Left ventricle myocardium inferior (tissue), 1 donor: Measurements from ENCODE around the gene SHISAL2A. TPM values are rescaled to one million over a fixed set of nuclear protein-coding genes. Genes with fewer than 3 reads are reported as not detected.

ENCODE experiments used
- DNase-seq: peaks from one replicate; pipeline ENCODE4 v3.0.0-alpha.2; 2020
- H3K27ac ChIP-seq: fragments of 200-600 bp; replicated peaks from 2 replicates; pipeline ENCODE4 v1.8.0; 2021
- H3K27me3 ChIP-seq: fragments of 200-600 bp; 2 replicates; pipeline ENCODE4 v1.8.0; 2021; ENCODE audit warnings: low read depth
- H3K36me3 ChIP-seq: fragments of 200-600 bp; 2 replicates; pipeline ENCODE4 v1.8.0; 2021
- H3K4me1 ChIP-seq: fragments of 200-600 bp; 2 replicates; pipeline ENCODE4 v1.8.0; 2021
- H3K4me3 ChIP-seq: fragments of 200-600 bp; 2 replicates; pipeline ENCODE4 v1.8.0; 2021; ENCODE audit warnings: mild to moderate bottlenecking, moderate library complexity
- H3K9me3 ChIP-seq: fragments of 200-600 bp; replicated peaks from 2 replicates; pipeline ENCODE4 v1.8.0; 2021
- CTCF ChIP-seq: fragments of 200-600 bp; IDR thresholded peaks from 2 replicates; pipeline ENCODE4 v1.8.0; 2021; ENCODE audit warnings: antibody characterized with exemption, mild to moderate bottlenecking, borderline replicate concordance
- intact Hi-C: fragments of 100-400 bp; cut with micrococcal nuclease; formaldehyde crosslinking; loops from one replicate; pipeline ENCODE4 v1.11.0; 2022
- total RNA-seq: library from RNA; stranded (reverse); fragmentation: NEBNext Ultra II Directional; extraction: Animal tissue kit (Norgen Biotek cat#: 25700); gene quantifications from one replicate; pipeline ENCODE4 v1.2.1, GENCODE V29; 2021
- donor health status: DM: no; HTN: yes; CAD: no; lungs with severe emphysema.

SHISAL2A gene
- total RNA-seq, 1 donor from 2014 or later: not detected

- intact Hi-C loops: no loop called here
- no peaks in the 10 kb centered on the region for H3K9me3 ChIP-seq
- no peak for DNase-seq
- no peaks in the 10 kb centered on the region for H3K27me3 ChIP-seq
- no peaks in the 10 kb centered on the region for H3K36me3 ChIP-seq
- H3K4me3 ChIP-seq: no peak overlapping the region
- H3K27ac ChIP-seq: no peak overlapping the region
- peaks cover 5% of the 10 kb centered on the region for H3K4me1 ChIP-seq
- TF ChIP-seq CTCF: no peak
Measured at GRCh38 chr1:52651904-52652303, 18.9 kb downstream of the SHISAL2A start.

- H3K36me3 ChIP-seq: no peaks in the 10 kb centered on the region
- H3K27ac ChIP-seq: no peak overlapping the region
- intact Hi-C loops: no loop called here
- no peaks in the 10 kb centered on the region for H3K27me3 ChIP-seq
- H3K4me1 ChIP-seq: peaks cover 5% of the 10 kb centered on the region
- no peak for TF ChIP-seq CTCF
- no peak overlapping the region for H3K4me3 ChIP-seq
- DNase-seq: no peak
- no peaks in the 10 kb centered on the region for H3K9me3 ChIP-seq
Measured at GRCh38 chr1:52653207-52653849, 20.4 kb downstream of the SHISAL2A start.

GRCh38 chr1:52654063-52654462, 21.1 kb downstream of the SHISAL2A start:
- H3K4me1 ChIP-seq: peaks cover 5% of the 10 kb centered on the region
- H3K27me3 ChIP-seq: no peaks in the 10 kb centered on the region
- TF ChIP-seq CTCF: no peak
- no peaks in the 10 kb centered on the region for H3K9me3 ChIP-seq
- no peak overlapping the region for H3K27ac ChIP-seq
- DNase-seq: no peak
- no peak overlapping the region for H3K4me3 ChIP-seq
- no peaks in the 10 kb centered on the region for H3K36me3 ChIP-seq
- intact Hi-C loops: no loop called here

- intact Hi-C loops: no loop called here
- no peak overlapping the region for H3K27ac ChIP-seq
- H3K27me3 ChIP-seq: no peaks in the 10 kb centered on the region
- H3K4me3 ChIP-seq: no peak overlapping the region
- no peaks in the 10 kb centered on the region for H3K9me3 ChIP-seq
- H3K4me1 ChIP-seq: no peaks in the 10 kb centered on the region
- no peak for DNase-seq
- no peak for TF ChIP-seq CTCF
- no peaks in the 10 kb centered on the region for H3K36me3 ChIP-seq
Measured at GRCh38 chr1:52657702-52658101, 24.7 kb downstream of the SHISAL2A start.

GRCh38 chr1:52658795-52659194, 25.8 kb downstream of the SHISAL2A start:
- intact Hi-C loops: no loop called here
- no peak overlapping the region for H3K27ac ChIP-seq
- no peak for TF ChIP-seq CTCF
- no peaks in the 10 kb centered on the region for H3K36me3 ChIP-seq
- no peaks in the 10 kb centered on the region for H3K9me3 ChIP-seq
- DNase-seq: no peak
- H3K4me1 ChIP-seq: no peaks in the 10 kb centered on the region
- H3K4me3 ChIP-seq: no peak overlapping the region
- no peaks in the 10 kb centered on the region for H3K27me3 ChIP-seq
